KOPT-K1 (cell line): ENCODE measurements around the gene DLST.

Experiments
- H3K27ac ChIP-seq: fragments of 200-600 bp; sonication (generic); 2 replicates; pipeline ENCODE4 v1.5.1; 2016; ENCODE audit warnings: antibody characterized with exemption, mild to moderate bottlenecking, low read depth, low read length; ENCODE audit not compliant: poor library complexity, severe bottlenecking
- H3K36me3 ChIP-seq: fragments of 200-600 bp; sonication (generic); 2 replicates; pipeline ENCODE4 v1.5.1; 2017; ENCODE audit warnings: antibody characterized with exemption, mild to moderate bottlenecking, low read length, moderate library complexity; ENCODE audit not compliant: insufficient read depth
- H3K9me3 ChIP-seq: fragments of 200-600 bp; sonication (generic); 2 replicates; pipeline ENCODE4 v1.5.1; 2017; ENCODE audit warnings: antibody characterized with exemption, low read length, mild to moderate bottlenecking; ENCODE audit not compliant: insufficient read depth, poor library complexity, severe bottlenecking

Gene DLST

GRCh38 chr14:74898694-74899093 lies 17.0 kb downstream of the DLST start:
- peaks cover 100% of the 10 kb centered on the region for H3K36me3 ChIP-seq
- no peaks in the 10 kb centered on the region for H3K9me3 ChIP-seq
- no peak overlapping the region for H3K27ac ChIP-seq

- Histone ChIP-seq H3K27ac (no peak overlapping the region), H3K36me3 (peaks cover 92% of the 10 kb centered on the region), H3K9me3 (no peaks in the 10 kb centered on the region)
These were observed 21.4 kb downstream of the DLST start for GRCh38 chr14:74902941-74903705.

GRCh38 chr14:74904635-74905503 lies 23.2 kb downstream of the DLST start:
- no peaks in the 10 kb centered on the region for H3K9me3 ChIP-seq
- H3K27ac ChIP-seq: no peak overlapping the region
- peaks cover 75% of the 10 kb centered on the region for H3K36me3 ChIP-seq

- Histone ChIP-seq H3K36me3 (peaks cover 67% of the 10 kb centered on the region), H3K9me3 (no peaks in the 10 kb centered on the region), H3K27ac (no peak overlapping the region)
These were observed 24.0 kb downstream of the DLST start for GRCh38 chr14:74905595-74906142.

GRCh38 chr14:74906925-74907521 lies 25.3 kb downstream of the DLST start:
- Histone ChIP-seq H3K27ac (no peak overlapping the region), H3K9me3 (no peaks in the 10 kb centered on the region), H3K36me3 (peaks cover 53% of the 10 kb centered on the region)

- H3K36me3 ChIP-seq: peaks cover 46% of the 10 kb centered on the region
- H3K27ac ChIP-seq: no peak overlapping the region
- H3K9me3 ChIP-seq: no peaks in the 10 kb centered on the region
These were observed 26.0 kb downstream of the DLST start for GRCh38 chr14:74907744-74908143.

- Histone ChIP-seq H3K27ac (no peak overlapping the region), H3K36me3 (peaks cover 35% of the 10 kb centered on the region), H3K9me3 (no peaks in the 10 kb centered on the region)
These were observed 27.2 kb downstream of the DLST start for GRCh38 chr14:74908861-74909341.

GRCh38 chr14:74909501-74909900 lies 27.8 kb downstream of the DLST start:
- no peak overlapping the region for H3K27ac ChIP-seq
- no peaks in the 10 kb centered on the region for H3K9me3 ChIP-seq
- peaks cover 29% of the 10 kb centered on the region for H3K36me3 ChIP-seq

GRCh38 chr14:74909911-74910310 lies 28.2 kb downstream of the DLST start:
- Histone ChIP-seq H3K36me3 (peaks cover 25% of the 10 kb centered on the region), H3K9me3 (no peaks in the 10 kb centered on the region), H3K27ac (no peak overlapping the region)

- H3K27ac ChIP-seq: no peak overlapping the region
- no peaks in the 10 kb centered on the region for H3K9me3 ChIP-seq
- peaks cover 18% of the 10 kb centered on the region; the same call in 1 of the 2 replicates for H3K36me3 ChIP-seq
These were observed 28.8 kb downstream of the DLST start for GRCh38 chr14:74910556-74910955.

GRCh38 chr14:74911221-74911620 lies 29.5 kb downstream of the DLST start:
- Histone ChIP-seq H3K36me3 (peaks cover 12% of the 10 kb centered on the region; the same call in 1 of the 2 replicates), H3K9me3 (no peaks in the 10 kb centered on the region), H3K27ac (no peak overlapping the region)

- no peaks in the 10 kb centered on the region for H3K9me3 ChIP-seq
- peaks cover 9% of the 10 kb centered on the region; the same call in 1 of the 2 replicates for H3K36me3 ChIP-seq
- H3K27ac ChIP-seq: no peak overlapping the region
These were observed 30.0 kb downstream of the DLST start for GRCh38 chr14:74911704-74912103.

- Histone ChIP-seq H3K36me3 (peaks cover 5% of the 10 kb centered on the region; the same call in 1 of the 2 replicates), H3K9me3 (no peaks in the 10 kb centered on the region), H3K27ac (no peak overlapping the region)
These were observed 30.4 kb downstream of the DLST start for GRCh38 chr14:74912111-74912510.

GRCh38 chr14:74912801-74913200 lies 31.1 kb downstream of the DLST start:
- Histone ChIP-seq H3K9me3 (no peaks in the 10 kb centered on the region), H3K27ac (no peak overlapping the region), H3K36me3 (no peaks in the 10 kb centered on the region)
